Left colon (tissue), 2 donors: ENCODE measurements around the gene OPCML. TPM values are rescaled to one million over a fixed set of nuclear protein-coding genes. Genes with fewer than 3 reads are reported as not detected.

Experiments used
- ATAC-seq: fragments of 200-7000 bp; cut with Tn5 transposase; one replicate; pipeline ENCODE4 v1.9.1; 2020; ENCODE audit warnings: mild to moderate bottlenecking, moderate library complexity
- DNase-seq, 2 donors: peaks; one replicate each; pipeline ENCODE4 v3.0.0-alpha.2; 2020
- intact Hi-C, 2 donors: fragments of 100-400 bp; cut with DNase I in 1 of 2; cut with micrococcal nuclease in 1 of 2; formaldehyde crosslinking; loops; one replicate each; pipeline versions ENCODE4 v1.11.2 to v1.14.0; 2022; cut with DNase I, micrococcal nuclease
- total RNA-seq, 2 donors: library from RNA; stranded (reverse); fragmentation: NEBNext Ultra II Directional; extraction: Animal tissue kit (Norgen Biotek cat#: 25700); gene quantifications; one replicate each; pipeline ENCODE4 v1.2.1, GENCODE V29; 2021
- donor health status: DM: no; HTN: no; CAD: no.
- donor health status: DM: yes; HTN: yes; CAD: no.

OPCML gene
- total RNA-seq, 2 donors from 2014 or later = 0.06 to 0.11 TPM

DNA sequence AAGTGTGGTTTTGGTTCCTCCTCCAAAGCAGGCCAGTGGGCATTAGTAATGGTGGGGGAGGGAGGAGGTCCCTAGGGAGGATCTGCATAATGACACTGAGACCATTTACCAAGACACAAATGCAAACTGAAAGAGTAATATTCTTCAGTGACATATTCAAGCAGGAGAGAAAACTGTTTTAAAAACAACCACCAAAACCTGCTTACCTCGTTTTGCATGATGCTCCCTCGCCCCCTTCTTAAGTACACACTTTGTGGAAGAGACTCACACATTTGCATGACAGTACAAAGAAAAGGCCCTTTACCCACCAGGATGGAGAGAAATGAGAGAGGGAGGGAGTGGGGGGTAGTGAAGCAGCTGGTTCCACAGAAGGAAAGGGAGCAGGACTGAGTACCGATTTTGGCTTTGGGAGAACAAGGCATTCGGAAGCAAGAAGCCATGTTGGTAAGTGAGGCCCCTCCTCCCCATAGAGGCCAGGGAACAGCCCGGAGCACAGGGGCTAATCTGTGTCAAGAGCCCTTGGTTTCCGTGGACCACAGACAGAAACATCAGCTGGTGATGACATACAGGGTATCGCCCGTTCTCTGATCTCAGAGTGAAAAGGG is 13.0 kb upstream of the OPCML start:
- ATAC-seq (no peak), DNase-seq (no peak)
- intact Hi-C loops = no loop called here

DNA sequence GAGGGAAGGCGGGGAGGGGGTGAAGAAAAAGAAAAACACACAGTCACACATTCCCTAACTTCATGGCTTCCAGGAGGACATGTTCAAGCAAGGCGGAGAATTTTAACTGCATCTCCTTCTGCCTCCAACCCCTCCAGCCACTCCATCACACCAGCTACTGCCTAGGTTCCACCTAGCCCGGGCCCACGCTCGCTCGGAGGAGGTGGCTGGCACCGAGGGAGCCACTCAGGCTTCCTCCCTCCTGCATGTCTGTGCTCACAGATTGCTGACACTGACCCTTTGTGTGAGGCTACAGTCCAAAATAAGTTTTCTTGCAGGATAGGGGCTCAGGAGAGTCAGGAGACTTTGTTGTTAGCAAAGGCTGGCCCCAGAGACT is 9.4 kb upstream of the OPCML start:
- intact Hi-C loops = no loop called here
- no peak for ATAC-seq
- no peak for DNase-seq

DNA sequence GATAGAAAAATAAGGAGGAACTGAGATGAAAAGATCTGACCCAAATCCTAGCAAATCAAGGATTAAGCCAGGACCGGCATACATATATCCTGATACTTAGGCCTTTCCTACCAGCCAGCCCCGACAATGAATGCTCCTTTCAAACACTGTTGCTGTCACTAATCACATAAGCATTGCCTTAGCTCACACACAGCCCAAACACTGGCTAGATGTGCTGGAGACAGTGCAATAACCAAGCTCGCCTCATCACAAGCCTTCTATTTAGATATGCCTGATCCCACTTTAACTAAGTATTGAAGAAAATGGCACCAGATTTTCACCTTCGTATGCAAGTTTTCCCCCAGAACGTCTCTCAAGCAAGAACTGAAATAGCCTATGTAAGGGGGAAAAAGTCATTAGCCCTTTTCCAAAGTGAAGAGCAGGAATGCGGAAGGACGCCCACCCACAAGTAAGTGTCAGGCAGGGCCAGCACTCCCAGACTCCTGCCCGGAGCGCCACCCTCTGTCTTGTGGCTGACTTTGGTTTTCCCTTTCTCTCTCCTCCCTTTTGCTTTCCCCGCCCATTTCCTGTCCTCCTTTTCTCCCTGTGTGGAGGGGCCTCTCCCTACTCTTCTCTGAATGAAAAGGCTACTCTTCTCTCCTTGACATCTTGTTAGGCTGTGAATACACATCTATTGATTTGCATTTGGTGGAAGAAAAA is 8.9 kb upstream of the OPCML start:
- ATAC-seq = no peak
- no peak for DNase-seq
- intact Hi-C loops = no loop called here

DNA sequence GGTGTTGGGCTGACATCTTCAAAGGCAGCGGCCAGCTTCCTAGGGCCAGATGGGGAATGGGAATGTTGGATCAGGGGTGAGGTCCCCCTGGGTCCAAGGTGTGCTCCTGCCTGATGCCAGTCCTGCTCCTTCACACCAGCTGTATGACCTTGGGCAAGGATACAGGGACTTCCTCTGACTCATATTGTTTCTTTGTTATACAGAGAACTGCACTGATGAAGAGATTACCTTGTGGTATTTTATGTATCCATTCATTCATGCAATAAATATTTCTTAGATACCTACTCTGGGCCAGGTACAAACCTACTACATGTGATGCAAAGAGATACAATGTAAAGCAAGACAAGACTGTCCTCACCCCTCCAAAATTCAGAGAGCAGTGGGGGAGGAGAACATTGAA is 3.9 kb upstream of the OPCML start:
- intact Hi-C loops = no loop called here
- ATAC-seq = no peak

DNA sequence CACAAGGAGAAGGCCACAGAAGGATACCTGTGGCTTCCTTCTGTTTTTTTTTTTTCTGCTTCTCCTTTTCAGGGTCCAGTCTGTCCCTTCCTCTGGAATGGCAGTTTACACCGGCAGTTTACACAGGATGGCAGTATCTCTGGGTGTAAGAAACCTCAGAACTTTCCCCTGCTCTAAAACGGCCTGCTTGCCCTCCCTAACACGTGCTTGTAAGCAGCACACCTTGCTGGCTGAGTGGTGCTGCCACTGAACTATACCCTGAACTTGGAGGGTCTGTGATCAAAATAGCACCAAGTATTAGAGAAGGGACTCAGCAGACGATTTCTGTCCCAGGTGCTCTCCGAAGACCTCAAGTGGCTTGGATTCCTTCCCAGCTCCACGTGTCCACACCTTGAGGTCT is 904 bp upstream of the OPCML start:
- DNase-seq (no peak), ATAC-seq (no peak)
- intact Hi-C loops = no loop called here

More for the DNA sequence above, 3.9 kb upstream of the OPCML start:
- DNase-seq = no peak

DNA sequence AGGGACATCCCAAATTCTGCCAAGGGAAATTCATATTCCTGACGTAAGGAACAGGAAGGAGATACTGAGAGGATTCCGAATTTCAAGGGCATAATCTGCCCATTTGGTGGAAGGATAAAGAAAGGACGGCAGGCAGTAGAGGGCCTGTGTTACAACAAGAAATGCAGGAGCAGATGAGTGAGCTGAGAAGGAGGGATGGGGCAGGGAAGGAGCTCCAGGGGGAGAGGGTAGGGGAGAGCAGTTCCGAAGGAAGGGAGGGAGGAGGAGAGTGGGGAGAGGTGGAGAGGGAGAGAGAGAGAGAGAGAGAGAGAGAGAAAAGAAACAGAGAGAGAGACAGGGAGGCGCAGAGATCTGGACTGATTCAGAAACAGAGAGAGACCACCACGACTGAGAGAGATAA is 843 bp downstream of the OPCML start:
- ATAC-seq = no peak
- intact Hi-C loops = no loop called here
- no peak for DNase-seq

DNA sequence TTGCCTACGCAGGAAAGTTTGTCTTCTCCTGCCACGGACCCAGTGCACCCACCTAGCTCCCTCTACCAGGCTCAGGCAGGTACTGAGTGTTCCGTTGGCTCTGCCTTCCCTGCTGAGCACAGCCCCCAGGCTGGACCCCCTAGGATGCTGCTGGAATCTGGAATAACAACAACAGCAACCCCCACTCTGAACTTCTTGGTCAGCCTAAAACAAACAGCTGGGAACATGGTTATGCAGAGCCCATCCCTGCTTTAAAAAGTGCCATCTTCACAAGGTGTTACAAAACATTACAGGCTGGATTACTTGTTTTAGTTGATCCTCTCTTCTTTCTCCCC is 1.8 kb downstream of the OPCML start:
- intact Hi-C loops = no loop called here
- DNase-seq (no peak), ATAC-seq (no peak)

DNA sequence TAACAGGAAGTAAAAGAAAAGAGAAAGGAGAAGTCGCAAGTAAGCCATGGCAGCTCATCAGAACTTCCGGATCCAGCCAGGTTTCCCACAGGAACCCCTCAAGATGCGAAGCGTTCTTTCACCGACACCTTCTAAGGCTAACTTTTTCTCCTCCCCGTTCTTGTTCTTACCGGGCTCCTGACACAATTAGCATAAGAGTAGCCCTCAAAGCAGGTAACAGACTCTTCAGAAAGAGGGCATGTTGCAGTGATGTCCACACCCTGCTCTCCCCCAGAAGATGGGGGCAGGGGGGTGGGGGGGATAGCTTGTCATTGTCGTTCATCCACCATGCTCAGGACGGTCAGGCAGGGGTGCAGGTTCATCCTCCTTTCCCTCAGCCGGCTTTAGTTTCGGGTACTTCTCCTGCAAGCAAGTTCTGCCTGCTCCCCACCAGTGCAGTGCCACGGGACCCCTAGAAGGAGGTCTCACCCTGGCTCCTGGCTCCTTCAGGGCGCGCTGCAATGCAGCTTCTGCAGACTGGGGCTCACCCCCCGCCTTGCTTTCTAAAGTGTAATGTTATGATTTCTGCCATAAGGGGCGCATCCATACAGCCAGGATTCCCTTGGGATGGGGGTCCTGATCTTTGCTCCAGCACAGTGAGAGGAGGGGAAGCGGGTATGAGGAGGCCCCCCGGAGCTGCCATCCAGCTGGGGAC is 2.3 kb downstream of the OPCML start:
- no peak for DNase-seq
- intact Hi-C loops = no loop called here

DNA sequence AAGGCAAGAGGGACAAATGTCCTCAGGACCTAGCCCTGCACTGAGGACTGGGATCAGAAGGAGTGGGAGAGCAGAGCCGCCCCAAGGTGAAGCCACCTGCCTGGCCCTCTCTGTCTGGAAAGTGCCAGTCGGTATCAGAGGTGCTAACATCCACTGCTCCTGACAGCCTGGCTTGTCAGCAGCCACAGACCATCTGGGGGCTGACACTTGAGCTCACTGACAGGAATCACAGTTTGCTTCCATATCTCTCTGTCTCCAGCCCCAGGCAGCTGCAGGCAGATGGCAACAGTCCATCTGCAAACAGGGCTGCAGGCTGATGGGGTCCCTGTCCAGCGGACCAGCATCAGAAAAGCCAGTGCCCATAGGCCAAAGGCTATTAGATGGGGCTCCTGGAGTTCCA is 5.5 kb downstream of the OPCML start:
- no peak for DNase-seq
- ATAC-seq = no peak
- intact Hi-C loops = no loop called here

More for the DNA sequence above, 2.3 kb downstream of the OPCML start:
- no peak for ATAC-seq

DNA sequence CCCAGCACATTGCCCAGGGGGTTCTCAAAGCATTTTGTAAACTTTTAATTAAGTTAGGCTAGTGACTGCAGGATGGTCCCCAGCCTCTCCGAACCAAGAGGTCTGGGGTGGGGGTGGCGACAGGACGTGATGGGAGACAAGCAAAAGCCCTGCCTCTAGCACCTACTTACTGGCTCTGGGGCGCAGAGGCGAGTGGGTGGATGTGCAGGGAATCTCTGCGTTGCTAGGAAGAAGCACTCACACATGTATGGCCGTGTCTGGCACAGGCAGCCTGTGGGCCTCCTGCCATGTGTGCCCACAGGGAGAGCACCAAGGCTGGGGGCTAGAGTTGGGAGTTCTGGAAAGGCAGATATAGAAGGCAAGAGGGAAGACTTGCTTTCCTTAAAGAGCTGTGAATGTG is 6.3 kb downstream of the OPCML start:
- intact Hi-C loops = no loop called here
- DNase-seq (no peak), ATAC-seq (no peak)

DNA sequence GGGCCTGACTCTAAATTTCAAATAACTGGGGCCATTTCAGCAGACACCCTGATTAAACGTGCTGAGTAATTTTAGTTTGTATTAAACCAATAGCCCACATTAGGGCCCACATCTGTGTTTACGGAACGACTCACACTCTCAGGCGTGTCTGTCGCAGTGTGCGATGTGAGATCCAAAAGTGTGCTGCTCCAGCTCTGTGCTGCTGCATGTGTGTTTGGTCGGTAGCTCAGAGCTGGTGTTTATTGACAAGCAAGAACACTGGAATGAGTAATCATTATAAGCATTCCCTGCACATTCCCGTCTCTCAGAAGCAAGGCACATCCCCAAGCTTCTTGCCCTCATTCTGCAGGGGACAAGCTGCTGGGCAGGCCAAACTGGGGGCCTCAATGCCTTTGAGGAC is 7.8 kb downstream of the OPCML start:
- DNase-seq = no peak
- intact Hi-C loops = no loop called here
- no peak for ATAC-seq

DNA sequence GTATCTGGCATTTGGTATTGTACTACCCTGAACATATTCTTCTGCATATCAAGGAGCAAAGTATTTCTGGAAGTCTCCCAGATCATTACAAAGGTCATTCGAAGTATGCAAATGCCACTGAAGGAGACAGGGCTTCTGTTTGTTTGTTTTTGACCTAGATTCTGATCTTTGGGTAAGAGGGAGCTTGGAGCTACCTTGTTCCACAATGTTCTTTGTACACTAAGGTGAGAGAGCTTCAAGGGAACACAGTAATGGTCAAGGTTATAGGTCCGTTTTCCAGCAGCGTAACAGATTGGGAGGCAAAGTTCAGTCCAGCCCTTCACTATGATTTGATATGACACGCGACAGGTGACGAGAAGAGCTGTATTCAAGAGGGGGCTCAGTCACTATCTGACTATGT is 10.0 kb downstream of the OPCML start:
- DNase-seq (no peak), ATAC-seq (no peak)
- intact Hi-C loops = no loop called here

DNA sequence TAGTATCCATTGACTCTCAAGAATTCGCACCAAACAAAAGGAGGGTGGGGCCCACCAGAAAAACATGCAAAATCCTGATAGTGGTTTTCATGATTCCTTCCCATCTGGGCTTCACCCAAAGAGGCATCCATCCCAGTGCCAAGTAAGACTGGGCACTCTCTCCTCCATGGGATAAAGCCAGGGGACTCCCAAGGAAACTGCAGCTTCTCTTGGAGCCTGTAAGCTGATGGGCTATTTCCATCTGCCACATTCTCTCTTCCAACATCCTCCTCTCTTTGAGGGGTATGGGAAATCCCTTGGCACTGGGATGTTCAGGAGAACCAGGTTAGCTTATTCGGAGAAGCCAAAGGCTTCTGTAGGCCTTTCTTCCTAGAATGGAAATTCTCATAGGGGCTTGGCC is 10.8 kb downstream of the OPCML start:
- DNase-seq (no peak), ATAC-seq (no peak)
- intact Hi-C loops = no loop called here

DNA sequence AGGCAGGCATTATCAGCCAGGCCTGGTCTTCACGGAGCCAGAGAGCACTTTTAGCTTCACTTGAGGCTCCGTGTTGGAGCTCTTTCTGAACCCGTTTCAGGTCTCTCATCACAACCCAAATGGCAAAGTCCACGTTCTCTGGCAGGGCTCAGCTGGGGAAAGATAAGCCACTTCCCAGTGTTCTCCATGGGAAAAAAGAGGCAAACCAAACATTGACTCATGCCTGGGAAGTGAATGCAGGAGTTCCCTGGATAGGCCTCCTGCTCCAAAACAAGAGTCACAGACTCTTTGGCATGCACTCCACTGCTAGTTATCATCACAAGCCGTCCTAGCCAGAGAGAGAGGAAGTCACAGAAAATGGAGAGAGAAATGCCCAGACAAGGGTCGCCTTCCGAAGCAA is 11.6 kb downstream of the OPCML start:
- ATAC-seq (no peak), DNase-seq (no peak)
- intact Hi-C loops = no loop called here

DNA sequence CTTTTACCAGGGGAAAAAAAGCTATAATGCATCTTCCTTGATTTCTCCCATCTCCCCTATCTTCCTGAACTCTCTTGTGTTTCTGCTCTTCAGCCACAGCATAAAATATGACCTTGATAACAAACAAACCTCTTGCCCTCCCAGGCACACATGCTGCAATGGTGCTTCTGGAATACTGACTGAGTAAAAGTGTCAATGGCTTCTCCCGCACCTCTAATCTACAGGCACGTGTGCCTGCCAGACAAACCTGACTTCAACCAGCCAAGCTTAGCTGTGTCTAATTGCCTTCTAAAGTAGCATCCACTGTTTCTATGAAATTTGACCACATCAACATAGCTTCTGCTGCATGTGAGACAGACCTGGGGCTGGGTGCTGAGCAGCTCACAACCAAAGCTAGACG is 12.7 kb downstream of the OPCML start:
- intact Hi-C loops = no loop called here
- DNase-seq (no peak), ATAC-seq (no peak)

DNA sequence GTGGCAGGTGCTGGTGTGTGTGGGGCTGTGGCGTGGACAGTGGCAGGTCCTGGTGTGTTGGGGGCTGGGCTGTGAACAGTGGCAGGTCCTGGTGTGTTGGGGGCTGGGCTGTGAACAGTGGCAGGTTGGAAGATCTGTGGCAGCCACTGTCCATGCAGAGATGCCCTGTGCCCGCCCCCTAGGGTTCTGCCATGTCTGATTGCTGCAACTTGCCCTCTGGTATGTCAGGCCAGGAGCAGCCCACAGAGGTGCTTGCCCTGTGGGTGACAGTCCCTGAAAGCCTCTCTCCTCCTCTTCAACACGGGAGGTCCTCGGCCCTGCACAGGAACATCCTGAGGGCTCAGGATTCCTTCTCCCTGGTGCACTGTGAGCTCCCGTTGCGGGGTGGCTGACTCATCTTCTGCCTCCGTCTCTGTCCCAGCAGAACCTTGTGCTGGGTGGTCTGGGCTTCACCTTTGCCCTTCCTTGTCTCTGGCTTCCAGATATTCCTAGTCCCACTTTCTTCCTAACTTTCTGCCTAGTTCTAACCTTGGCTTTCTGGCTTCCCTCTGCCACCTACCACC is 13.5 kb downstream of the OPCML start:
- ATAC-seq (no peak), DNase-seq (no peak)
- intact Hi-C loops = no loop called here

DNA sequence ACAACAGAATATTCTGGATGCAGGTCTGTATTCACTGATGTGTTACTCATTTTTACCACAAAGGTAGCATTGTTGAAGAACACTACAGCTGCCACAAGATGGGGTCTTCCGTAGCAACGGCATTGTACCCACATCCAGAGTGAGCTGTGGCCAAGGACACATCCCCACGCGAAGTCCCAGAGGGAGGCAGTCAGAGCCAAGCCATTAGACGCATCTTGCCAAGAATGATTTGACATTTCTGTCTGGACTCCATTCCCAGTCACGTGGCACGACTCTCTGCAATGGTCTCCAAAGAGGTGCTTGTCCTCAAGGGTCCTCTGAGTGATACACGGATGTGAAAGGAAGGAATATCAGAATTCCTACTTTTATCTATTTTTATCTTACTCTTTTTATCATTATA is 15.5 kb downstream of the OPCML start:
- DNase-seq (no peak), ATAC-seq (no peak)
- intact Hi-C loops = no loop called here

DNA sequence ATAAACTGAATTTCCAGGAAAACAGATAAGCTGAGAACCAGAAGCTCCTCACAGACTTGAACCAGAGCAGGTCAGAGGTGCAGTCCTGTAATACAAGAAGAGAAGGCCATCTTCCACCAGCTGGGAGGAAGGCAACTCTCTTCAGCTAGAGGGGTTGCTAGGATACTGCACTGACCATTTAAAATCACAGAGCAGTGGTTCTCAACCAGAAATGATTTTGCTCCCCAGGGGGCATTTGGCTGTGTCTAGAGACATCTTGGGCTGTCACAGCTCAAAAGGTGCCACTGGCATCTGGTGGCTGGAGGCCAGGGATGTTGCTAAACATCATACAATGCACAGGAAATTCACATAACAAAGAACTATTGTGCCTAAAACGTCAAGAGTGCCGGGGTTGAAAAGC is 17.2 kb downstream of the OPCML start:
- ATAC-seq = no peak
- DNase-seq = no peak
- intact Hi-C loops = no loop called here

DNA sequence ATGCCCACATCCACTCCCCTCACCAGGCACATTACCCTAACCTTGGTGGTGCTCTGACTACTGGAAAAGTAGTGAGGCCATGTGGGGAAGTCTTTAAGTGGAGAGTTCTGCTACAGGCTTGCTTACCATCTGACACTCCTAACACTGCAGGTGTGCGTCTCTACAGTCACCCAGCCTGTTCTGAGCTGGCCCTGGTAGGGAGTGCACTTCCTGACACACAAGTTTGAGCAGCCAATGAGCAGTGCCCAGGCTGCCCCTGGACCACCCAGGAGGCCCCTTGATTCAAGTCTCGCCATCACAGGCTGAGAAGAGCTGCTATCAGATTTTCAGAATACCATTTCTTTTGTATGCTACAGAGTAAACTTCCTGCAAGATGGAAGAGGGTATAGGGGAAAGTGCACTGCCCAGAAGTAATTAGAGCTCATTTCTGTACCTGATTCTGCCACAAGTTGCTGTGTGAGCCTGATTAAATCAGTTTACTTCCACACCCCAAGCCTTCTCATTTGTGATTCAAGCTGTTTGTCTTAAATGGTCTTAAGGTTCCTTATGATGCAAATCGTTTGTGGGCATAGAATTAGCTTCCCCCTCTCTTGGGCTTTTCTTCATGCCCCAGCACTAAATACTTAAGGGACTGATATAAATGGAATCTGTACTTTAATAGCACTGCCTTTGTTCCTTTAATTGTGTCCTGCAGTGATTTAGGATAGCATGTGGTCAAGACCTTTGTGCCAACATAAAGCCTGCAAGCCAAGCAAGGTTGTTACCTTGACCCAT is 22.2 kb downstream of the OPCML start:
- no peak for ATAC-seq

DNA sequence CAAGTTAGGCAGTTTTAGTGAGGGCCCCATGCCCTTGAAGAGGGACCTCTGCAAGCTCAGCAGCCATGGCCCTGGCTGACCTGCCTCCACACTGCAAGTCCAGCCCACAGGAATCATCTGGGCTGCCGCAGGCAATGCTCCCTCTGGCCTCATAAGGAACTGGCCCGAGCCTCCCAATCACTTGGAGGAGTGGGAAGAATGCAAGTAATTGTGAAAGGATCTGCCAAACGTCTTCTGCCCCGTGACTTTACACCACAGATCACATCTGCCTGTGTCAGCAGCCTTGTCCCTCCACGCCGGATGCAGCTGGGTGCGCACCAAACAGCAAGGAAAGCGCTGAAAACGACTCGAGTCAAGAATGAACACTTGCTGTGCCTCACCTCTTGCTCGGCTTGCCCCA is 23.8 kb downstream of the OPCML start:
- intact Hi-C loops = no loop called here
- ATAC-seq = no peak
- DNase-seq = no peak

More for the DNA sequence above, 22.2 kb downstream of the OPCML start:
- intact Hi-C loops = no loop called here
- DNase-seq = no peak
